Measurements from ENCODE around the gene AUTS2. TPM values are rescaled to one million over a fixed set of nuclear protein-coding genes. Genes with fewer than 3 reads are reported as not detected.

AUTS2 gene
- total RNA-seq, 1 donor from 2014 or later: 56.0 TPM

- no peak overlapping the region for H3K4me3 ChIP-seq
- no peak for ATAC-seq
- H3K27ac ChIP-seq: no peak overlapping the region
- no peaks in the 10 kb centered on the region for H3K4me1 ChIP-seq
- no peak for DNase-seq
- no peak for TF ChIP-seq CTCF (IDR thresholded peaks at IDR 0.05)
- no peaks in the 10 kb centered on the region for H3K27me3 ChIP-seq
- intact Hi-C loops (cut with DNase I): no loop called here
- no peaks in the 10 kb centered on the region for H3K9me3 ChIP-seq
- no peaks in the 10 kb centered on the region for H3K36me3 ChIP-seq
Measured at GRCh38 chr7:69857014-69857413, 258.7 kb downstream of the AUTS2 start.

GRCh38 chr7:69858471-69858870, 260.2 kb downstream of the AUTS2 start:
- Histone ChIP-seq H3K9me3 (no peaks in the 10 kb centered on the region), H3K27me3 (no peaks in the 10 kb centered on the region)
- ATAC-seq: no peak

GRCh38 chr7:69859342-69859741, 261.1 kb downstream of the AUTS2 start:
- H3K4me3 ChIP-seq: no peak overlapping the region
- ATAC-seq (no peak), DNase-seq (no peak)
- H3K36me3 ChIP-seq: no peaks in the 10 kb centered on the region
- intact Hi-C loops (cut with DNase I): no loop called here
- no peaks in the 10 kb centered on the region for H3K4me1 ChIP-seq
- no peak for TF ChIP-seq CTCF (IDR thresholded peaks at IDR 0.05)
- H3K27ac ChIP-seq: no peak overlapping the region
- H3K9me3 ChIP-seq: no peaks in the 10 kb centered on the region
- H3K27me3 ChIP-seq: no peaks in the 10 kb centered on the region

More at GRCh38 chr7:69858471-69858870, 260.2 kb downstream of the AUTS2 start:
- Histone ChIP-seq H3K4me3 (no peak overlapping the region), H3K4me1 (no peaks in the 10 kb centered on the region), H3K27ac (no peak overlapping the region), H3K36me3 (no peaks in the 10 kb centered on the region)
- TF ChIP-seq CTCF (IDR thresholded peaks at IDR 0.05): no peak
- no peak for DNase-seq
- intact Hi-C loops (cut with DNase I): no loop called here

- Histone ChIP-seq H3K4me1 (no peaks in the 10 kb centered on the region), H3K36me3 (no peaks in the 10 kb centered on the region), H3K27me3 (no peaks in the 10 kb centered on the region), H3K4me3 (no peak overlapping the region), H3K27ac (no peak overlapping the region), H3K9me3 (no peaks in the 10 kb centered on the region)
- intact Hi-C loops (cut with DNase I): no loop called here
- ATAC-seq (peak; percentile 70), DNase-seq (no peak)
- no peak for TF ChIP-seq CTCF (IDR thresholded peaks at IDR 0.05)
Measured at GRCh38 chr7:69860486-69860885, 262.2 kb downstream of the AUTS2 start.

- H3K27ac ChIP-seq: no peak overlapping the region
- no peak overlapping the region for H3K4me3 ChIP-seq
- no peaks in the 10 kb centered on the region for H3K4me1 ChIP-seq
- TF ChIP-seq CTCF (IDR thresholded peaks at IDR 0.05): no peak
- no peak for ATAC-seq
- H3K9me3 ChIP-seq: no peaks in the 10 kb centered on the region
- intact Hi-C loops (cut with DNase I): no loop called here
- no peak for DNase-seq
- no peaks in the 10 kb centered on the region for H3K27me3 ChIP-seq
- no peaks in the 10 kb centered on the region for H3K36me3 ChIP-seq
Measured at GRCh38 chr7:69860941-69861622, 262.8 kb downstream of the AUTS2 start.
